Activated T-cell treated with anti-CD3 and anti-CD28 coated beads, Interleukin-2, amount 50 U/mL, for 1 hour (primary cell): Measurements from ENCODE around the gene ARHGAP26.

Source experiments
- DNase-seq: peaks from one replicate; pipeline ENCODE4 v3.0.0-alpha.2; 2020

Gene ARHGAP26

DNA sequence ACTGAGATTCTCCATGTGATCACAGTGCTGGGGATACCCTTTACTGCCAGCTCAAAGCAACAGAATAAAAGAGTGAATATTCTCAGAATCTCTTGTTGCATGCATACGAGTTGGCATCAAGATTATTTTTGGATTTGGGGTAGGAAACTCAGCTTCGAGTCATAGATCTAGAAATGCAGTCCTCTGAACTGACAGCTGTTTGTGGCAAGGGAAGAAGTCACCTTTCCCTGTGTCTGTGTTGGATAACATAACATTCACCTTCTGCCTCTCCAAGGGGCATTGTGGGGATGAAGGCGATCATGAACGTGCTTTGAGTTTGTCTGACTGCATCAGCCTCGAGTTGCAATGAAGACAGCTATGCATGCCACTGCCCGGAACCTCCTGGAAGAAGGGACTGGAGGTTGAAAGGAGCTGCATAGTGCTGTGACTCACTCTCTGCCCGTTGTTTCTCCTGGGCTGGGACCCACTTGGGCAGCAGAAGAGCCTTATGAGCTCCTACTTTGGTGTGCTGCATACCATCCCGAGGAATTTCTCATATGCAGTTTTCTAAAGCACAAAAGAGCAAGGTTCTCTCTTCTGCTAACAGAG lies 231.7 kb downstream of the ARHGAP26 start:
- peak; percentile 29 for DNase-seq

DNA sequence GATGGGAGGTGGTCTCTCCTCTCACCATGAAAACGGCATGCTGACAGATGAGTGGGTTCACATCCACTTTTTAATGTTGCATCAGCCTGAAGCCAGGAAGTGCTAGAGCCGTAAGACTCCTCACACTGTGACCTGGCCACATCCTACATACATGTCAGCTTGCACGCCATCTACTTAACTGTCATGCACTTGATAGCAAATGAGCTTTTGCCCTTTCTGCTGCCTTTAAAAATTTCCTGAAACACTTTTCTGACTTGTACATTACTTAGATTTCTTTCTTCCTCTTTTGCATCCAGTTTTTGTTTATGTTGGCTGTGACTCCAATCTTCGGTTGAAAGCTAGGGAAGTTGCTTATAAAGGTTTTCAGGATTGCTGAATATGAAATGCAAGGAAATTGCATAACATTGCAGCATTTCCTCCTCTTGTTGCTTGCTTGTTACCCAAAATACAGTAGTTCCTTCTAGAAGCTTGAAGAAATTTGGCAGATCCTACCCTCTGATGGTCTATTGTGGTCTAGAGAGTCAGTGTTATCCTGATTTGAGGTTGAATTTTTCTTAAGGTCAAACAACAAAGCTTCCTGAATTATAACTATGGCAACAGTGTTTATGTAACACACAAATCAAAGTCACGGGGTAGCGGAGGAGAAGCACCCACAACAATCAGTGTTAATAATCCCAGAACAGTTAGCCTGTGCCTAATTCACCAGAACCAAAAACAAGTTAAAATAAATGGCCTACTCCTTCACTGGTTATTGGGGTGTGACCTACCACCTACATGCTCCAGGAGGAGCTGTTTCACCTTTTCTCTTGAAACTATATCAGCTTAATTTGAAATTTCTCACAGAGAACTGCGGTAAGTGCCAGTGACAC lies 232.5 kb downstream of the ARHGAP26 start:
- peak; percentile 34 for DNase-seq

DNA sequence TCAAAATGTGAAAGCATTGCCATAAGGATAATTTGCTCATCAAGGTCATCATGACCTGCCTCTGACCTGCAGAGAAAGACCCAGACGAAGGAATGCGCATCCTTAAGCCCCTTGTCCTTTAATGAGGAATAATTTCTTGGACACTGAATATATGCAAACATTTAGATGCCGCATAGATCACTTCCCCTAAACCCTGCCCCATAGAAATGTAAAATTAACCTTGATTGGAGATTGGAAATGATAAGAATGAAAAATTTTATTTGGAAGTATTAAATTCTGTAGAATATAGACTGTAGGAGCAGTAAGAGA lies 233.1 kb downstream of the ARHGAP26 start:
- no peak for DNase-seq

DNA sequence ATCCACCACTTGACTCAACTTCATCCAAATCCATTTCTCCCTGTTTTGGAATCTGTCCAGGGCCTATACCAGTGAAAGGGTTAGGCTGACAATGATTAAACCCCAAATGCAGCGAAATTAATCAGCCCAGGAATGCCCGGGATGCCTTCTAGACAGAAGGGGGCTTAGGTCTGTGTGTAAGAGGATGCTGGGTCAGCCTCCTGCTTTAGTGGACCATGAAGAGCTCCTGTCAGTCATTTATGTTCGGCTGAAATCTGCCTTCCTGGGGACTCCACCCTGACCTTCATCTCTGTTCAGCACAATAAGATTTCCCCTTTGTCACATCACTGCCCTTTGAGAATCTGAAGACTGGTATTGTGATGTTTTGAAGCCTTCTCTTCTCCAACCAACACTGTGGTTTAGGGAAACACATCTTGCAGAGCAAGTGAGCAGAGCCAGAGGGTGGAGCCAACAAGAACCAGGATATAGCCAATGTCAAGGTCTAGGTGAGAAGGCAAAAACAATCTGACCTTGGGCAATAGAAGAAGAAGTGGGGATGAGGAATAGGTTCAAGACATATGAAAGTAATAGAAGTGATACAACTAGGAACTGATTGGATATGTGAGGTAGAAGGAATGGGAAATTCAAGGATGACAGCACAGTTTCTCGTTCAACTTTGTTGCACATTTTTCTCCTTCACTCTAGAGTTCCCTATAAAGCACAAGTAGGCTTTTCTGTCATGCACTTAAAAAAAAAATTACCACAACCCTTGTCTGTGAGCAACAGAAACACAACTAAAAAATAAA lies 234.4 kb downstream of the ARHGAP26 start:
- no peak for DNase-seq

DNA sequence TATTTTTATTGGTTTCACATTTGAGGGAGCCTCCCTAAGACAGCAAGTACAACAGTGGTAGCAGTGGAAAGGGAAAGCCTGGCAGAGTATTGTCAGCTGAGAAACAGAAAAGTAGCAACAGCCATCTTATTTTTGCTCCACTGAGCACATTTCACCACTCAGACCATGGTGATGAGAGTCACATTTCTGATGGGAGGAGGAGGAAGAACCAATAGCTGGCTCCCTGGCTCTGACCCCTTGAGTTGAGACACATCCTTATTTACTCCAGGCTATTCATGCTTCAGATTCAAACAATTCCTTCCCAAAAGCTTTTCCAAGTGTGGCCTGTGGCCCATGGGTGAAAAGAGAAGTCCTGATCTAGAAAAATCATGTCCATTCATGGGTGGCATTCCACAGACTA lies 236.3 kb downstream of the ARHGAP26 start:
- DNase-seq = no peak

DNA sequence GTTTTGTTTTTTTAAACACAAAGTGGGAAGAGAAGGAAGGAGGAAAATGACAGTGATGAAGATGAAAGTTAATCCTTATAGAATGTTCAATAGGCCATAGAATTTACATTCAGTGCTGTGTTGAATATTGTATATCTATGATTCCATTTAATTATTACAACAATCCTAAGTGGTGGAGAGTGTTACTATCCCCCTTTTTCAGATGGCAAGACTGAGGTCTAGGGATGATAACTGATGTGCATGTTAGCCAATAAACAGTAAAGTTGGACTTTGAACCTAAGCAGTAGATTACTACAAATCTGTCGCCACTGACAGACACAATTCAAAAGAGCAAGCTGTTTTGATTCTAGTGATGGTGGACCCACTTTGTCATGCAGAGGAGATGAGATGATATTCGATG lies 237.9 kb downstream of the ARHGAP26 start:
- no peak for DNase-seq

DNA sequence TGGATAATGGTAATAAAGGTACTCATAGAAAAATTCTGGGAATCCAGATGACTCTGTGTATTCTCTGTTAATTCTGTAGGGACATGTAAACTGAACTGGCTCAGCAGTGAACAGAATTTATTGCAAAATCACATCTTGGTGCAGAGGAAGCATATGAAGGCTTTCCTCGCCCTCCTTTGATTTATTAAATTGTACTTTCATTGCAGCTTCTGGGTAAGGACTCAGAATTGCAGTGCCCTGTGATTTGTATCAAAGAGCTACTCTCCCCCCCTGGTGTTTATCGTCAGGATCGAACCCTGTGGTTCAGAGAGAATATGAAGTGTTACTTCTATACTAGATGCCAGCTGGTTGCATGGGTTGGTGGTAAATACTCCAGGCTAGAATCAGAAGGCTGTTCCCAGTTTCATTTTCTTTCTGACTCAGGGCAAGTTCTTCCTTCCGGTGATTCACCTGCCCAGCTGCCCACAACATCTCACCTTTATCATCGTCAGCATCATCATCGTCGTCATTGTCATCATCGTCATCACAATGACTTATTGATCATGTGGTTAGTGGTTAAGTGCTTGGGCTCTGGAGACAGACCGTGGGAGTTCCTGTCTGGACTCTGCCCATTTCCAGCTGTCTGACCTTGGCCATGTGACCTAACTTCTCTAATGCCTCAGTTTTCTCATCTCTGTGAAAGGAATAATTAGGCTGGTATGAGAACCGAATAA lies 238.8 kb downstream of the ARHGAP26 start:
- DNase-seq = peak; percentile 45

DNA sequence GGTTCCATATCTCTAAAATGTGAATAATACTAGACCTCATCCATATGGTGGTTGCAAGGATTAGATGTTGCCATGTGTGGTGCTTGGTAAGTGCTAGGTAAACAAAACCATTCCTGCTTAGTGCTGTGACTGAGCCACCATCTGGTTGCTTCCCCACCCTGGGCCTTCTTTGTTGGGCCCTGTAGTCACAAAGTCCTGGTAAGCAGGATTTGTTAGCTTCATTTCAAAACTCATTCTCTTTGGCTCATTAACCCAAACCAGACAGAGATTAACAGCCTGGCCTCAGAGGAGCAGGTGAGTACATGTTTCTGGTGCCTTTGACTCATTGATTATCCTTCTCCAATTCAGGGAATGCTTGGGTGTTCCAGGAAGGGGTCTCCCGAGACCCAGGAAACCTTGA lies 240.2 kb downstream of the ARHGAP26 start:
- no peak for DNase-seq

DNA sequence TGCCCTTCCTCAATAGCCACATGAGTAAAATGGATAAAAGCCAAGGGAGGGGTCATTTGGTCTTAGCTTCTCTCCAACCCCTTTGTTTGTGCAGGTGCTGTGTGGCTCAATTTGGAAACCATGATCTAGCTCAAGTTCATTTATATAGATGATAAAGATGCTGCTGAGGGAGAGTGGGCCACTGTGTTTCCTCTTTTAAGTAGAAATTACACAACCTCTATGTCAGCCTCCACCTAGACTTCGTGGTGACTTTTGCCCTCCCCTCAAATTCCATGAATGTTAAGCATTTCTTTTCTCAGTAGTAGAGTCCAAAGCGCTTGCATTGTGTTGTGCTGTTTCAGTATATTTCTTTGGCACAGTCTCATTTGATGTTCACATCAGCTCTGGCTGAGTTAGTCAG lies 241.4 kb downstream of the ARHGAP26 start:
- no peak for DNase-seq

DNA sequence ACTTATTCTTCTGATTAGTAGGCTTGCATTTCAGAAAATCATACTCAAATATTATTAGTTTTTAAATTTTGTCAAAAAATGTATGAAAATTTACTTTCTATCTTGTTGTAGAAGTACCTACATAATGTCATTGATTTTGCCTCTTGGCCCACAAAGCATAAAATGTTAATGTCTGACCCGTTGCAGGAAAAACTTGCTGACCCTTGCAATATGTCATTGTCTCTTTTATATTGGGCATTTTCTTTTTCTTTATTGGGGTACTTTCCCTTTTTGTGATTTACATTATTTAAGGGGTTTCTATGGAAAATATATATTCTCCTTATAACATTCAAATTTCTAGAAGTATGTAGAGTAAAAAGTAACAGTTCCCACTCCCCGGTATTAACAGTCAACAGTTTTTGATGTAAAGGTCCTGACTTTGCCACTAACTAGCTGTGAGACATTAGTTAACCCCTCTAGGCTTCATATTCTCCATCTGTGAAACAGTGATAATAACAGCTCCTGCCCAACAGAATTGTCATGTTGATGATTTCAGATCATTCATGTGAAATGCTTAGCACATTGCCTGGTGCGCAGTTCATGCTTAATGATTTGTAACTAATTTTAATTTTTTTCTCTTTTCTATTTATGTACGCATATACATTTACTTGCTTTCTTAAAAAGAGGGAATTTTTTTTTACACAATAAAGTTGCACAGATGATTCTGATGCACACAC lies 243.2 kb downstream of the ARHGAP26 start:
- DNase-seq = no peak

DNA sequence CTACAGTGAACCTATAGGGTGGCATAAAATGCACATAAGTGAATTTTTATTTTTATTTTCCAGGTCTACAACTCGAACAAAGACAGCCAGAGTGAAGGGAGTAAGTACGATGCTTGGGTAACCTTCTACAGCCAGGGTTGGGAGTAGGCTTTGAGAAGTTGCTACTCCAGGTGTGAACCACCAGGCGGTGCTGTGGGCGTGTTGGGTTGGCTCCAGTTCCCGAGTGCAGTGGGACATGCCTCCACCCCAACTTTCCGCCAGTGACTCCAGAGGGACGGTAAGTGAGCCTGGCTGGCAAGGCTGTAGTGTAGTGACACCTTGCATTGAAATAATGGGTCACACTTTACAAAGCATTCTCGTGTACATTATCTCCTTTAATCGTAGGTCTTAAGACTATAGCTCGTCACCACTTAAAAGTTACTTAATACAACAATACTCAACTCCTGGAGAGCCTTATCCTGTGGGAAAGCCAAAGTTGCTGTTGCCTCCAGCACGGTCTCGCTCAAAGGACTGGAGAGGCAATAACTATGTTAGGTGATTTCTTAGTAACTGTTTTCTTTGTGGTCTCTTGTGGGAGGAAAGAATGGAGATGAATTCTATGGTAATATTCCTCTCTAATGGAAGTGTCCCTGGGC lies 244.0 kb downstream of the ARHGAP26 start:
- DNase-seq = no peak

DNA sequence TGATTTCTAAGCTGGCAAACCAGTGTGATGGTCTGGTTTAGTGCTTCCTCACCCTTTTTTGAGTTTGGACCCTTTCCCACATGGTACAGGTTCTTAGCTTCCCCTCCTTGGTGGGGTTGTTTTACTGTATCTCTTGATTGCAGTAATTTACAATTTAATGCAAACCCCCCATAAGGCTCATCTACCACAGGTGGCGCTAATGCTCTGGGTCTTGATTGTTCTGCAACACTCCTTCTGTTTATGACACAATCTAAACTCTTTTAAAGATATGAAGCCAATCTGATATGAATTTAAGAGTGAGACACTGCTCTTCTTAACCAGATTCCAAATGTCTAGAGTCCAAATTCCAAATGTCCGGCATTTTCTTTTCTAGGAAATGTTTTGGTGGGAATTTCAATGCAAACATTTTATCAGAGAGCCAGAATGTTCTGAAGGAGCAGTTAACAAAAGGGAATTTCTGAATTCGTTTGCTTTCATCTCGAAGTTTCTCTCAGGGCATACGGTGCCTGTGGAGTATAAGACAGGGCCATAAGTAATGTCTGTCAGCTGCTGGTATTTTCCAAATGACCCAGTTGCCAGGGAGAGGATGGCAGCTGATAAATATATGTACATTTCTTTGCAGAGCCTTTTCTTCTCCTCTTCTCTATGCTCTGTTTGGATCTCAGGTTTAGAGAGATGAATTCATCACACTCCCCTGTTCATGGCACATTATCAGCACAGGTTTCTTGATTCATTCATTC lies 246.8 kb downstream of the ARHGAP26 start:
- DNase-seq = no peak

DNA sequence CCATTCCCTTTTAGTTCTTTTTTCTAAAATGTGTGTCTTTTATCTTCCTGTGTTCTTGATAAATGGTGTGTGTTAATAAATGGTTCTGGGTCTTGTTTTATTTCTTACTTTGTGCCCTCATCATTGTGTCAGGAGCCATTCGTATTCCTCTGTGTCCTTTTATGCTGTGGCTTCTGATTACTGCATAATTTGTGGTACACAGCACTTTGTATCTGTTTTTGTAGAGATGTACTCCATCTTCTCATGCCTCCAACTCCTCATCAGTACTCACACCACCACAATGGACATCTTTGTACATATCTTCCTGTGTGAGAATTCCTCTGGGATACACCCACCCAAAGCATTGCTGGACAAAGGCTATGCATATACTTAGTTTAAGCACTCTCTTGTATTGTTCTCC lies 247.4 kb downstream of the ARHGAP26 start:
- DNase-seq = no peak

DNA sequence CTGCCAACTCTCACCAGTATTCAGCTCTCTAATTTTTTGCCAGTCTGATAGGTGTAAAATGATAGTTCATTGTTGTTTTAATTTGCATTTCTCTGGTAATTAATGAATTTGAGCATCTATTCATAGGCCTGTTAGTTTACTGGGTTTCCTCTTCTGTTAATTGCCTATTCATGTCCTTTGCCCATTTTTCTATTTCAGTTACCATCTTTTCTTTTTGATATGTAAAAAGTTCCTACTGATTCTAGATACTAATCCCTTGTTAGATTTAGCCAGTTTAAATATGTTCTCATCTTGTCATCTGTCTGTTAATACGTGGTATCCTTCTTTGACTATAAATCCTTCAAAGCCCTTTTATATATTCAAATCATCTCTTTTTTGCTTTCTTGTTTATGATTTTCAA lies 247.8 kb downstream of the ARHGAP26 start:
- DNase-seq = no peak

DNA sequence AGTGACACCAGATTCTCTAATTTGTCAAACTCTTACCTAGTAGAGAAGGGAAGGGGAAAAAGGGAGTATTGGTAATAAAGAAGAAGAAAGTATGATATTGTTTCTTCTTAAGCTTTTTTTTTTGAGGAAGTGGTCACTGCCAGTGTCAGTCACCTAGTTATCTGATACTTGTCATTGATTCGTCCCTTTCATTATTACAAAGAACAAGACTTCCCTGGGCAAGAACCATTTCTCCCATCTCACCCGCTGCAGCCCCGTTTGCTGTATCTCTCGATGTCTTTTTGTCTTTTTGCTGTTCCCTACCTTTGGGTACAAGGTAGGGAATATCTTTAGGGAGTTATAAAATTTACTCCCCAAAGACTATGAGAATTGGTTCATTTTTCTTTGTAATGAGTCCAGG lies 249.0 kb downstream of the ARHGAP26 start:
- DNase-seq = no peak

DNA sequence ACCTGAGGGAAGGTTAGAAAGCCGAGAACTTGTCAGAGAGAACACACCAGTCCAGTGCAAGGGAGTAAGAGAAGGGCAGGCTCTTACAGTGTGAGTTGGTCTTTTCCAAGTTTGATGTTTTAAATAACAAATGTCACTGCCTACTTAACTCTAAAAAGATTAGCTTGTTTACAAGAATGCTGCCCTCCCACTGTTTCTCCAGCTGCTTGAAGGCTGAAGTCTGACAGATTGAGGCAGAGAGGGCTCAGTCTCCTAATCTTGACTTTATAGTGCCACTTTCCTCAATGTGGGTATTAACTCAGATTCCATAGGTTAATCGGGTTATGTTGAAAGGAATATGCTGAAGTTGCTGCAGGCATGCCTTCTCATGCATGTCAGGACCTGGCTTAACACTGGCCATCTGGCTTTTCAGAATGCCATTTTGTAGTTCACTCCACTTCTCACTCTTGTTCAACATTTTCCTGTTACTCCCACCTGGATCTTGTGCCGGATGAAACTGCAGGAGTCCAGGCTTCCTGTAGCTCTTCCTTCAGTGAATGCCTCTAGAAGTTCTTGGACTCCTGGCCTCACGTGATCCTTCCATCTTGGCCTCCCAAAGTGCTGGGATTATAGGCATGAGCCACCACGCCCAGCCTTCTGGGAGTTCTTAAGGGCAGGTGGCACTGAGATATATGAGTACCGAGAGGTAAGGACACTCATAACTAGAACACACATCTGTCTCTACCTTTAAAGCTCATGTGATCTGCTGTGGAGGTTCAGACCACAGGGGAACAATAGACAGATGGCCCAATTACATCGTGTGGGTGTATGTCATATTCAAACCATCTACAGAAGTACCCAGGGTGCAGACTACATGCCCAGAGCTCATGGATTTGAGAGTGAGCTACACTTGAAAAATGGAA lies 249.7 kb downstream of the ARHGAP26 start:
- no peak for DNase-seq

DNA sequence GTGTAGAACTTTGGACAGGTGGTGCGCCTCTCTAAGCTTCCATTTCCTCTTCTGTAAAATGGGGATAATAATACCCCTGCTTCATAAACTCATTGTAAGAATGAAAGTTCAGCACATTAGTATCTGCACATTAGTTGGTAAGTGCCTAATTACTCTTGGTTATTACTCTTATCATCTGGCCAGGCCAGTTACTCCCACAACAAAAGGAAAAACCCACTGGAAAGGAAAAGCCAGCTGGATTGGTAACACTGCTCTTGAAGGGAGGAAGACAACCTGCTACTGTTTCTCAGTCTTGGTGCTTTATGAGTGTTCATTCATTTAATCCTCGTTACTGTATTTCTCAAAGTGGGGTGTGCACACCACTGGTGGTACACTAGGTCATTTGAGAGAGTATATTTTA lies 251.4 kb downstream of the ARHGAP26 start:
- no peak for DNase-seq

DNA sequence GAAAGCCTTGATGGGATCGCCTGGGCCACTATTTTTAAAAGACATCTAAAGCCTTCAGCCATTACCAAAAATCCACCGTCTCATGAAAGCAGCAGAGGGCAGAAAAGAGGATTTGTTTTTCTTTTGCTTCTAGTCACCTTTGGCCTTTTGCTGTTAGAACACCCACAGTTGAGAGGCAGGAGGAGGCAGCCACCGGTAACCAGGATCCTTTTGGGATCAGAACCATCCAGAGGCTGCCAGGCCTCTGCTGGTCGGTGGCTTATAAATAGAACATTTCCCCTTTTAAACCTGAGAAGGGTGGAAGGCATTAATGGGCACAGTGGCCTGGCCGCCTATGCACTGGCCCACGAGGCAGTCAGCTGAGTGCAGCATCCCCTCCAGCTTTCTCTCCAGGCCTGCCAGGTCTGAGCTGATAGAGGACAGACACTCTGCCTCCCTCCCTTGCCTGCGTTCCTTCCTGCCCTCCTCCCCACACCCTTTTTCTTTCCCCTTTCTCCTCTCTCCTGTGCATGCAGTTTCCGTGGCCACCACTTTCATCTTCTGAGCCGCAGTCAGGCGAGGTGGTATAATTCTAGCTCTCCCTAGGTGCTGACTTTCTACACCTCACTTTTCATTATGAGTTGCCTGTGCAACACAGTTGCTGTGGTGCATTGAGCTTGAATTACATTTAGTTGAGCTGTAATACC lies 253.4 kb downstream of the ARHGAP26 start:
- DNase-seq = no peak

DNA sequence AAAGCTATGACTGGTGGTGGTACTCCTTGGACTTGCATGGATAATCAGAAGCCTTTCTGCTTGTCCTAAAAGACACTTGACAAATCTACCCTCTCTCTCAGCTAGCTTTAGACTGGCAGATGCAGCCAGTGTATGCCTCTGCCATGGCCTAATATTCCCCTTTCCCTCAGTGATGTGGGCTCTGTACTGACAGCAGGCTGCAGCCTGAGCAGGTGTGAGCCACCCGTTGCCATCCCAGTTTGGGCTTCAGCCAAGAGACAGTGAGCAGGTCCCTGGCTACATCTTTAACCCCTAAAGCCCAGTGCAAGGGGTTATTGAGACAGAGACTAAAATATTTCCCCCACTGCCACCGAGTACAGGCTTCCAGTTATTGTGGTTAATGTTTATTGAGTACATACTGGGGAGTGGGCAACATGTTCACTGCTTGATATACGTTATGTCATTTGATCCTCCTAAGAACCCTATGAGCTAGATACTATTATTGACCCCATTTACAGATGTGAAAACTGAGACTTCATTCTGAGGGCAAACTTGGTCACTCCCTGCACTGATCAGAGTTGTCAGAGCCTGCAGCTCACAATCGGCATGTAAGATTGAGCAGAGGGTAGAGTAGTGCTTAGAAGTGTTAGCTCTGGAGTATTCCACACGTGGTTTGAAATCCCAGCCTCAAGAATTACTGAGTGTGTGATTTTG lies 254.2 kb downstream of the ARHGAP26 start:
- DNase-seq = no peak
